KMS-11 (cell line): ENCODE data around the gene TNFRSF18.

Experiments used
- H2AFZ ChIP-seq: fragments of 200-600 bp; sonication (generic); 2 replicates; pipeline ENCODE4 v1.6.1; 2016; ENCODE audit warnings: antibody characterized with exemption, mixed run types, low read depth
- H3K27ac ChIP-seq: fragments of 200-600 bp; sonication (generic); 2 replicates; pipeline ENCODE4 v1.6.1; 2016; ENCODE audit warnings: mild to moderate bottlenecking, mixed run types
- H3K27me3 ChIP-seq: fragments of 200-600 bp; sonication (generic); 2 replicates; pipeline ENCODE4 v1.6.1; 2017; ENCODE audit warnings: mild to moderate bottlenecking, low read depth, mixed run types, moderate library complexity; ENCODE audit not compliant: insufficient read depth
- H3K36me3 ChIP-seq: fragments of 200-600 bp; sonication (generic); 2 replicates; pipeline ENCODE4 v1.6.1; 2017; ENCODE audit warnings: mild to moderate bottlenecking, mixed run types; ENCODE audit not compliant: insufficient read depth
- H3K4me1 ChIP-seq: fragments of 200-600 bp; sonication (generic); 2 replicates; pipeline ENCODE4 v1.6.1; 2016; ENCODE audit warnings: mild to moderate bottlenecking, low read depth, mixed run types; ENCODE audit not compliant: poor library complexity, severe bottlenecking
- H3K4me2 ChIP-seq: fragments of 200-600 bp; sonication (generic); 2 replicates; pipeline ENCODE4 v1.7.0; 2016; ENCODE audit warnings: mild to moderate bottlenecking, mixed run types
- H3K4me3 ChIP-seq: fragments of 200-600 bp; sonication (generic); IDR thresholded peaks from 2 replicates; pipeline ENCODE4 v1.6.1; 2017; ENCODE audit warnings: low read depth, low read length, mixed read lengths; ENCODE audit not compliant: insufficient read depth
- H3K79me2 ChIP-seq: fragments of 200-600 bp; sonication (generic); 2 replicates; pipeline ENCODE4 v1.6.1; 2016; ENCODE audit warnings: low read depth, mixed run types; ENCODE audit not compliant: insufficient read depth
- H3K9ac ChIP-seq: fragments of 200-600 bp; sonication (generic); 2 replicates; pipeline ENCODE4 v1.6.1; 2016; ENCODE audit warnings: mild to moderate bottlenecking, mixed run types
- H4K20me1 ChIP-seq: fragments of 200-600 bp; sonication (generic); 2 replicates; pipeline ENCODE4 v1.6.1; 2016; ENCODE audit warnings: mild to moderate bottlenecking, mixed run types; ENCODE audit not compliant: insufficient read depth
- CTCF ChIP-seq: fragments of 200-600 bp; sonication (generic); conservative IDR thresholded peaks from 2 replicates; pipeline ENCODE4 v1.6.1; 2017; ENCODE audit warnings: low read depth, mild to moderate bottlenecking, antibody characterized with exemption, low read length, moderate library complexity, mixed read lengths

The TNFRSF18 gene

DNA sequence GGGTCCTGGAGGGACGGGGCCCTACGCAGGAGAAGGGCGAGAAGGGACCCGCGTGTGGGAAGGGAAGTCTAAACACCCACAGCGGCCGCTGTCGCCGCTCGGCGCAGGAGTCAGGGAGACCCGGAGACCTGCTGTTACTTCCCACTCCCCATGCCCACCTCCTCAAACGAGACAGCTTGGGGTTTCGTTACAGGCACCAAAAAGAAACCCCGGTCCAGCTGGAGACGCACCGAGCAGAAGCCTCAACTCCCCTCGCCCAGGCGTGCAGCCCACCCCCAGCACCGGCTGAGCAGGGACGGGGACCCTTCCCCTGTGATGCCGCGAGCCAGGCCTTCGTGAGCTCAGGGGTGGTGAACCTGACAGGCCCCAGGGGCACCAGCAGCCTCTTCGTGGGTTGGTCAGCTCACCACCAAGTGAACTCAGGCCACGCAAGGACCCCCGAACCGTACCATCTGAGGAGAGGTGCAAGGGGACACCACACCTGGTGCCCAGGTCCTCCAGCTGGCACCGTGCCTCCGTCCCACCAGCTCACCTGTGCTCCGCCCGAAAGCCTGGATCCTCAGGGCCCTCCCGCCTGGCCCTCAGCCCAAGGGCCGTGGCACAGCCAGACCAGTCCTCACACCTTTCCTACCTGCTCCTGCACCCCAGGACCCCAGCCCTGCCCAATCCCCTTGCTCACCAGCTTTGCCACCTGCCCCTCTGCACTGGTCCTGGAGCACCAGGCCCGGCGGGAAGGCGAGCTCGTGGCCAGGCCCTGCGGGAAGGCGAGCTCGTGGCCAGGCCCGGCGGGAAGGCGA, 20.4 kb upstream of the TNFRSF18 start:
- Histone ChIP-seq H4K20me1 (no peaks in the 10 kb centered on the region), H3K4me2 (no peak overlapping the region), H3K79me2 (peaks cover 43% of the 10 kb centered on the region), H3K4me1 (peaks cover 4% of the 10 kb centered on the region), H3K4me3 (no peak overlapping the region), H2AFZ (no peak overlapping the region), H3K27ac (no peak overlapping the region), H3K9ac (no peak overlapping the region), H3K27me3 (no peaks in the 10 kb centered on the region), H3K36me3 (peaks cover 6% of the 10 kb centered on the region; the same call in 1 of the 2 replicates)
- no peak for TF ChIP-seq CTCF

GRCh38 chr1:1225913-1226312, 19.5 kb upstream of the TNFRSF18 start:
- no peak for TF ChIP-seq CTCF
- H3K79me2 ChIP-seq, result peaks cover 36% of the 10 kb centered on the region
- H3K4me2 ChIP-seq, result no peak overlapping the region
- H3K36me3 ChIP-seq, result peaks cover 6% of the 10 kb centered on the region; the same call in 1 of the 2 replicates
- no peak overlapping the region for H3K9ac ChIP-seq
- no peaks in the 10 kb centered on the region for H4K20me1 ChIP-seq
- H3K4me3 ChIP-seq, result no peak overlapping the region
- H2AFZ ChIP-seq, result no peak overlapping the region
- H3K27ac ChIP-seq, result no peak overlapping the region
- peaks cover 4% of the 10 kb centered on the region for H3K4me1 ChIP-seq
- no peaks in the 10 kb centered on the region for H3K27me3 ChIP-seq

- H3K4me2 ChIP-seq, result no peak overlapping the region
- peaks cover 6% of the 10 kb centered on the region; the same call in 1 of the 2 replicates for H3K36me3 ChIP-seq
- H3K4me1 ChIP-seq, result peaks cover 4% of the 10 kb centered on the region
- H4K20me1 ChIP-seq, result no peaks in the 10 kb centered on the region
- H3K79me2 ChIP-seq, result peaks cover 30% of the 10 kb centered on the region
- H3K4me3 ChIP-seq, result no peak overlapping the region
- no peak overlapping the region for H3K27ac ChIP-seq
- no peak overlapping the region for H3K9ac ChIP-seq
- H3K27me3 ChIP-seq, result no peaks in the 10 kb centered on the region
- H2AFZ ChIP-seq, result no peak overlapping the region
- no peak for TF ChIP-seq CTCF
Observed at GRCh38 chr1:1225238-1225845, 18.9 kb upstream of the TNFRSF18 start.

GRCh38 chr1:1223891-1224290, 17.5 kb upstream of the TNFRSF18 start:
- no peak for TF ChIP-seq CTCF
- peaks cover 16% of the 10 kb centered on the region; the same call in 1 of the 2 replicates for H3K79me2 ChIP-seq
- no peaks in the 10 kb centered on the region for H3K4me1 ChIP-seq
- H2AFZ ChIP-seq, result no peak overlapping the region
- H3K27ac ChIP-seq, result no peak overlapping the region
- H3K27me3 ChIP-seq, result no peaks in the 10 kb centered on the region
- H3K4me3 ChIP-seq, result no peak overlapping the region
- no peak overlapping the region for H3K4me2 ChIP-seq
- H4K20me1 ChIP-seq, result no peaks in the 10 kb centered on the region
- H3K36me3 ChIP-seq, result peaks cover 6% of the 10 kb centered on the region; the same call in 1 of the 2 replicates
- H3K9ac ChIP-seq, result no peak overlapping the region
